ENCODE results near the gene OR5AU1. TPM values are rescaled to one million over a fixed set of nuclear protein-coding genes. Genes with fewer than 3 reads are reported as not detected.

The OR5AU1 gene
- total RNA-seq: not detected in 2 replicates

GRCh38 chr14:21155963-21156362 is at the start of gene OR5AU1:
OR5AU1 (minus strand) TSS chr14:21156063; CDS start chr14:21155872, 191 bp downstream.

Other genes with a start within 250 kb of the OR5AU1 start
- not detected in 2 replicates for gene RNASE2, start 200.6 kb downstream of the OR5AU1 start, total RNA-seq
- gene METTL17, start 166.1 kb downstream of the OR5AU1 start, total RNA-seq: 23.1 and 23.2 TPM in 2 replicates
- gene SLC39A2, start 156.8 kb downstream of the OR5AU1 start, total RNA-seq: not detected in 2 replicates
- 0.12 and 0.40 TPM in 2 replicates for gene NDRG2, start 131.0 kb downstream of the OR5AU1 start, total RNA-seq
- gene TPPP2, start 125.8 kb downstream of the OR5AU1 start, total RNA-seq: not detected in 2 replicates
- not detected in 2 replicates for gene RNASE13, start 121.3 kb downstream of the OR5AU1 start, total RNA-seq
- not detected in 2 replicates for gene RNASE7, start 113.7 kb downstream of the OR5AU1 start, total RNA-seq
- not detected in 2 replicates for gene RNASE8, start 98.2 kb downstream of the OR5AU1 start, total RNA-seq
- 32.0 and 33.3 TPM in 2 replicates for gene ARHGEF40, start 85.8 kb downstream of the OR5AU1 start, total RNA-seq
- 3.5 and 4.2 TPM in 2 replicates for gene ZNF219, start 57.4 kb downstream of the OR5AU1 start, total RNA-seq
- 0.12 and 0.26 TPM in 2 replicates for gene TMEM253, start 55.0 kb downstream of the OR5AU1 start, total RNA-seq
- 591 and 671 TPM in 2 replicates for gene HNRNPC, start 113.4 kb upstream of the OR5AU1 start, total RNA-seq
- gene RPGRIP1, start 124.0 kb upstream of the OR5AU1 start, total RNA-seq: not detected in 2 replicates
- 71.5 and 86.1 TPM in 2 replicates for gene SUPT16H, start 228.0 kb upstream of the OR5AU1 start, total RNA-seq

All from aortic smooth muscle cell (primary cell).